Memory B cell (primary cell): Measurements from ENCODE around the gene PRSS57.

ENCODE experiments used
- ATAC-seq: fragments of 150-1000 bp; cut with Tn5 transposase; 2 replicates; pipeline ENCODE4 v1.10.0; 2021; ENCODE audit warnings: low read depth, mild to moderate bottlenecking, moderate library complexity
- DNase-seq, 2 donors: peaks; one replicate each; pipeline ENCODE4 v3.0.0; 2022; ENCODE audit warnings: low spot score in 2 of 2
- H3K27ac Mint-ChIP-seq: one replicate; pipeline ENCODE4 v1.8.0; 2022; ENCODE audit warnings: mild to moderate bottlenecking, moderate library complexity, mixed read lengths
- H3K27me3 Mint-ChIP-seq: one replicate; pipeline ENCODE4 v1.8.0; 2022; ENCODE audit warnings: mixed read lengths
- H3K36me3 Mint-ChIP-seq: one replicate; pipeline ENCODE4 v1.8.0; 2022; ENCODE audit warnings: mild to moderate bottlenecking, mixed read lengths
- H3K4me1 Mint-ChIP-seq: one replicate; pipeline ENCODE4 v1.8.0; 2022; ENCODE audit warnings: mixed read lengths
- H3K4me3 Mint-ChIP-seq: one replicate; pipeline ENCODE4 v1.8.0; 2022; ENCODE audit warnings: mild to moderate bottlenecking, moderate library complexity, mixed read lengths
- H3K9me3 Mint-ChIP-seq: one replicate; pipeline ENCODE4 v1.8.0; 2022; ENCODE audit warnings: mixed read lengths

PRSS57 gene

GRCh38 chr19:690203-690602 is 5.0 kb downstream of the PRSS57 start:
- Mint-ChIP-seq H3K9me3 (peaks cover 2% of the 10 kb centered on the region), H3K4me3 (no peak overlapping the region), H3K27ac (no peak overlapping the region), H3K27me3 (peaks cover 11% of the 10 kb centered on the region), H3K36me3 (no peaks in the 10 kb centered on the region), H3K4me1 (no peaks in the 10 kb centered on the region)
- DNase-seq (no peak), ATAC-seq (no peak)

GRCh38 chr19:688992-689391 is 6.3 kb downstream of the PRSS57 start:
- no peak overlapping the region for H3K27ac Mint-ChIP-seq
- no peak for DNase-seq
- ATAC-seq, result no peak
- H3K27me3 Mint-ChIP-seq, result peaks cover 6% of the 10 kb centered on the region
- no peak overlapping the region for H3K4me3 Mint-ChIP-seq
- H3K36me3 Mint-ChIP-seq, result no peaks in the 10 kb centered on the region
- H3K9me3 Mint-ChIP-seq, result peaks cover 2% of the 10 kb centered on the region
- no peaks in the 10 kb centered on the region for H3K4me1 Mint-ChIP-seq

GRCh38 chr19:688214-688613 is 7.0 kb downstream of the PRSS57 start:
- no peaks in the 10 kb centered on the region for H3K36me3 Mint-ChIP-seq
- DNase-seq (no peak), ATAC-seq (no peak)
- H3K27me3 Mint-ChIP-seq, result peaks cover 6% of the 10 kb centered on the region
- H3K27ac Mint-ChIP-seq, result no peak overlapping the region
- H3K4me1 Mint-ChIP-seq, result no peaks in the 10 kb centered on the region
- H3K4me3 Mint-ChIP-seq, result no peak overlapping the region
- H3K9me3 Mint-ChIP-seq, result peaks cover 2% of the 10 kb centered on the region

- DNase-seq (no peak), ATAC-seq (no peak)
- Mint-ChIP-seq H3K9me3 (peaks cover 2% of the 10 kb centered on the region), H3K36me3 (no peaks in the 10 kb centered on the region), H3K4me1 (no peaks in the 10 kb centered on the region), H3K27ac (no peak overlapping the region), H3K4me3 (no peak overlapping the region), H3K27me3 (peaks cover 6% of the 10 kb centered on the region)
Measured at GRCh38 chr19:687569-688166, 7.6 kb downstream of the PRSS57 start.

GRCh38 chr19:686589-687297 is 8.5 kb downstream of the PRSS57 start:
- Mint-ChIP-seq H3K27me3 (peaks cover 6% of the 10 kb centered on the region), H3K4me3 (no peak overlapping the region), H3K4me1 (no peaks in the 10 kb centered on the region)

GRCh38 chr19:685454-685931 is 9.8 kb downstream of the PRSS57 start:
- Mint-ChIP-seq H3K4me1 (peaks cover 5% of the 10 kb centered on the region), H3K36me3 (no peaks in the 10 kb centered on the region), H3K9me3 (peaks cover 2% of the 10 kb centered on the region), H3K27me3 (peaks cover 6% of the 10 kb centered on the region), H3K27ac (no peak overlapping the region), H3K4me3 (no peak overlapping the region)
- no peak for DNase-seq
- no peak for ATAC-seq

More at GRCh38 chr19:686589-687297, 8.5 kb downstream of the PRSS57 start:
- DNase-seq (no peak), ATAC-seq (no peak)
- no peaks in the 10 kb centered on the region for H3K36me3 Mint-ChIP-seq
- H3K27ac Mint-ChIP-seq, result no peak overlapping the region
- peaks cover 2% of the 10 kb centered on the region for H3K9me3 Mint-ChIP-seq

GRCh38 chr19:682678-683320 is 12.5 kb downstream of the PRSS57 start:
- peaks cover 2% of the 10 kb centered on the region for H3K9me3 Mint-ChIP-seq
- H3K27ac Mint-ChIP-seq, result no peak overlapping the region
- no peak for ATAC-seq
- DNase-seq, result no peak
- no peaks in the 10 kb centered on the region for H3K36me3 Mint-ChIP-seq
- H3K4me1 Mint-ChIP-seq, result peaks cover 5% of the 10 kb centered on the region
- peaks cover under 1% of the 10 kb centered on the region for H3K27me3 Mint-ChIP-seq
- H3K4me3 Mint-ChIP-seq, result no peak overlapping the region

- ATAC-seq (peak; percentile 2), DNase-seq (no peak)
- Mint-ChIP-seq H3K4me3 (peak overlapping the region; percentile 91), H3K27me3 (peaks cover 2% of the 10 kb centered on the region), H3K36me3 (no peaks in the 10 kb centered on the region), H3K9me3 (peaks cover 2% of the 10 kb centered on the region), H3K4me1 (peaks cover 5% of the 10 kb centered on the region), H3K27ac (peak overlapping the region; percentile 94)
Measured at GRCh38 chr19:681029-682019, 13.9 kb downstream of the PRSS57 start.

GRCh38 chr19:680287-681028 is 14.8 kb downstream of the PRSS57 start:
- DNase-seq, result peak; percentile 94 to 96
- Mint-ChIP-seq H3K27ac (peak overlapping the region; percentile 94), H3K9me3 (no peaks in the 10 kb centered on the region), H3K27me3 (peaks cover 3% of the 10 kb centered on the region), H3K36me3 (no peaks in the 10 kb centered on the region), H3K4me3 (peak overlapping the region; percentile 91), H3K4me1 (peaks cover 5% of the 10 kb centered on the region)
- peak; percentile 75 for ATAC-seq

- Mint-ChIP-seq H3K4me3 (peak overlapping the region; percentile 66), H3K4me1 (peaks cover 8% of the 10 kb centered on the region), H3K36me3 (no peaks in the 10 kb centered on the region), H3K27ac (no peak overlapping the region), H3K9me3 (no peaks in the 10 kb centered on the region), H3K27me3 (peaks cover 5% of the 10 kb centered on the region)
- ATAC-seq (no peak), DNase-seq (no peak)
Measured at GRCh38 chr19:679418-680286, 15.6 kb downstream of the PRSS57 start.

- H3K27me3 Mint-ChIP-seq, result peaks cover 6% of the 10 kb centered on the region
- no peak overlapping the region for H3K27ac Mint-ChIP-seq
- peaks cover 8% of the 10 kb centered on the region for H3K4me1 Mint-ChIP-seq
- H3K9me3 Mint-ChIP-seq, result no peaks in the 10 kb centered on the region
- DNase-seq (no peak), ATAC-seq (no peak)
- peak overlapping the region; percentile 66 for H3K4me3 Mint-ChIP-seq
- H3K36me3 Mint-ChIP-seq, result peaks cover under 1% of the 10 kb centered on the region
Measured at GRCh38 chr19:678791-679388, 16.4 kb downstream of the PRSS57 start.
